ENCODE results near the gene ZNF224.

Gene ZNF224

GRCh38 chr19:44061038-44061437 is 33.1 kb upstream of the ZNF224 start:
- TF ChIP-seq FOXP2 (optimal IDR thresholded peaks at IDR 0.05; ENCODE audit: borderline replicate concordance, extremely low read depth, extremely low read length, insufficient read depth) (no peak), POLR2AphosphoS5 (IDR thresholded peaks at IDR 0.05; ENCODE audit: low read depth, low read length) (no peak), SIN3A (IDR thresholded peaks at IDR 0.05; ENCODE audit: borderline replicate concordance, insufficient read depth, low read length) (no peak), REST (IDR thresholded peaks at IDR 0.05; ENCODE audit: insufficient read depth in 1 of 2, low read depth in 2 of 2, low read length in 2 of 2) (no peak), TAF1 (IDR thresholded peaks at IDR 0.05; ENCODE audit: borderline replicate concordance, insufficient read depth, low read length) (no peak)

GRCh38 chr19:44066305-44066704 is 27.9 kb upstream of the ZNF224 start:
- TF ChIP-seq POLR2AphosphoS5 (IDR thresholded peaks at IDR 0.05; ENCODE audit: low read depth, low read length) (no peak), TAF1 (IDR thresholded peaks at IDR 0.05; ENCODE audit: borderline replicate concordance, insufficient read depth, low read length) (no peak)

- TF ChIP-seq SIN3A (IDR thresholded peaks at IDR 0.05; ENCODE audit: borderline replicate concordance, insufficient read depth, low read length) = no peak
- TF ChIP-seq FOXP2 (optimal IDR thresholded peaks at IDR 0.05; ENCODE audit: borderline replicate concordance, extremely low read depth, extremely low read length, insufficient read depth) = no peak
- TF ChIP-seq REST (IDR thresholded peaks at IDR 0.05; ENCODE audit: insufficient read depth in 1 of 2, low read depth in 2 of 2, low read length in 2 of 2) = no peak
- TF ChIP-seq TAF1 (IDR thresholded peaks at IDR 0.05; ENCODE audit: borderline replicate concordance, insufficient read depth, low read length) = no peak
- no peak for TF ChIP-seq POLR2AphosphoS5 (IDR thresholded peaks at IDR 0.05; ENCODE audit: low read depth, low read length)
Observed at GRCh38 chr19:44069415-44069814, 24.7 kb upstream of the ZNF224 start.

- TF ChIP-seq SIN3A (IDR thresholded peaks at IDR 0.05; ENCODE audit: borderline replicate concordance, insufficient read depth, low read length) (no peak), TAF1 (IDR thresholded peaks at IDR 0.05; ENCODE audit: borderline replicate concordance, insufficient read depth, low read length) (peak; percentile 37; the same call in 1 of the 2 replicates), POLR2AphosphoS5 (IDR thresholded peaks at IDR 0.05; ENCODE audit: low read depth, low read length) (peak; percentile 60)
Observed at GRCh38 chr19:44071824-44072542, 22.2 kb upstream of the ZNF224 start, which contains the start of gene ZNF284. Gene ZNF284, plus strand, starts transcription at chr19:44072159. Its CDS starts 4,231 bp downstream, at chr19:44076390.

GRCh38 chr19:44072543-44073401 is 21.4 kb upstream of the ZNF224 start:
- TF ChIP-seq REST (IDR thresholded peaks at IDR 0.05; ENCODE audit: insufficient read depth in 1 of 2, low read depth in 2 of 2, low read length in 2 of 2) (no peak), FOXP2 (optimal IDR thresholded peaks at IDR 0.05; ENCODE audit: borderline replicate concordance, extremely low read depth, extremely low read length, insufficient read depth) (no peak), POLR2AphosphoS5 (IDR thresholded peaks at IDR 0.05; ENCODE audit: low read depth, low read length) (no peak), SIN3A (IDR thresholded peaks at IDR 0.05; ENCODE audit: borderline replicate concordance, insufficient read depth, low read length) (no peak), TAF1 (IDR thresholded peaks at IDR 0.05; ENCODE audit: borderline replicate concordance, insufficient read depth, low read length) (no peak)
